HepG2 (cell line): Measurements from ENCODE around the gene ERCC5. TPM values are rescaled to one million over a fixed set of nuclear protein-coding genes. Genes with fewer than 3 reads are reported as not detected.
A peak's percentile ranks its signal among the peaks of the same experiment; 100 is the strongest.

Experiments used
- ATAC-seq: fragments of 200-7000 bp; cut with Tn5 transposase; 3 replicates; pipeline ENCODE4 v1.9.1; 2020; ENCODE audit warnings: mild to moderate bottlenecking, moderate library complexity
- BruUV-seq: library from RNA; stranded (reverse); fragments of 400-500 nt; replicated peaks from 2 replicates; lab custom pipeline; 2021; lab: Mats Ljungman, UMichigan
- CTCF ChIA-PET: fragments of 300-600 bp; formaldehyde crosslinking; extraction: SDS; loops from one replicate; lab custom pipeline; 2021; ENCODE audit warnings: low total read pairs, inconsistent platforms, low intra/inter-chr PET ratio; lab: Yijun Ruan, JAX
- POLR2A ChIA-PET: fragments of 350-600 bp; sonication (Branson Sonifier 250); formaldehyde crosslinking; loops from one replicate; lab custom pipeline; 2020; ENCODE audit warnings: antibody characterized with exemption, inconsistent platforms; lab: Yijun Ruan, JAX
- DNase-seq: peaks from one replicate; pipeline ENCODE4 v3.0.0-alpha.2; 2015; ENCODE audit warnings: low spot score
- FAIRE-seq: peaks from 3 replicates; lab custom pipeline; 2011; peaks lifted over from hg19 to GRCh38; lab: Jason Lieb, UNC
- H2AFZ ChIP-seq: one replicate; pipeline ENCODE4 v1.6.1; 2011; ENCODE audit warnings: low read length, inconsistent platforms
- H3K27ac ChIP-seq: fragments of 300-600 bp; 3 replicates; pipeline ENCODE4 v1.8.0; 2011; ENCODE audit warnings: mixed run types, mild to moderate bottlenecking, mixed read lengths, low read length, inconsistent platforms; ENCODE audit not compliant: insufficient read depth; ENCODE audit errors: extremely low read length
- H3K27me3 ChIP-seq, 2 experiments: fragments of 200-600 bp in 1 of 2; 2 replicates in 1 of 2; 3 replicates in 1 of 2; pipeline versions ENCODE4 v1.6.0 to v1.8.0; 2011; ENCODE audit warnings: low read length in 2 of 2, mild to moderate bottlenecking in 2 of 2, moderate library complexity in 2 of 2, inconsistent platforms in 1 of 2; ENCODE audit not compliant: insufficient read depth in 2 of 2, control insufficient read depth in 1 of 2
- H3K36me3 ChIP-seq, 2 experiments: fragments of 200-600 bp in 1 of 2; replicated peaks in 1 of 2; 2 replicates in 1 of 2; 3 replicates in 1 of 2; pipeline versions ENCODE4 v1.5.1 to v1.8.0; 2011; ENCODE audit warnings: low read length in 2 of 2, inconsistent platforms in 1 of 2; ENCODE audit not compliant: insufficient read depth in 2 of 2, control insufficient read depth in 1 of 2
- H3K4me1 ChIP-seq: 2 replicates; pipeline ENCODE4 v1.5.1; 2012; ENCODE audit warnings: low read length, inconsistent platforms; ENCODE audit not compliant: insufficient read depth
- H3K4me2 ChIP-seq: 2 replicates; pipeline ENCODE4 v1.6.0; 2011; ENCODE audit warnings: low read depth, low read length, inconsistent platforms
- H3K4me3 ChIP-seq, 3 experiments: fragments of 200-600 bp in 1 of 3; sonication (generic), shearing (Covaris generic) in 1 of 3; replicated peaks in 1 of 3; 2 replicates each; pipeline ENCODE4 v1.5.1; 2011 to 2016; ENCODE audit warnings: low read length in 3 of 3, inconsistent platforms in 2 of 3, low read depth in 2 of 3, mild to moderate bottlenecking in 2 of 3, control low read depth in 1 of 3, mixed read lengths in 1 of 3; ENCODE audit not compliant: insufficient read depth in 1 of 3
- H3K79me2 ChIP-seq: one replicate; pipeline ENCODE4 v1.6.1; 2011; ENCODE audit warnings: low read length, inconsistent platforms; ENCODE audit not compliant: insufficient read depth
- H3K9ac ChIP-seq: 2 replicates; pipeline ENCODE4 v1.6.0; 2011; ENCODE audit warnings: mild to moderate bottlenecking, low read depth, low read length, inconsistent platforms; ENCODE audit not compliant: insufficient read depth
- H3K9me3 ChIP-seq: 2 replicates; pipeline ENCODE4 v1.5.1; 2012; ENCODE audit warnings: mild to moderate bottlenecking, low read length
- H4K20me1 ChIP-seq: 2 replicates; pipeline ENCODE4 v1.6.0; 2011; ENCODE audit warnings: inconsistent platforms, mild to moderate bottlenecking, low read length, moderate library complexity; ENCODE audit not compliant: insufficient read depth
- CBX1 ChIP-seq: IDR thresholded peaks from one replicate; pipeline ENCODE4 v1.6.1; 2016; ENCODE audit warnings: antibody characterized with exemption, low read depth
- CEBPB ChIP-seq: IDR thresholded peaks from 2 replicates; pipeline ENCODE4 v1.6.1; 2011; ENCODE audit warnings: low read depth, low read length, improper control_type of control experiment, borderline replicate concordance
- NCOA2 ChIP-seq: sonication (generic); formaldehyde crosslinking; IDR thresholded peaks from 2 replicates; pipeline ENCODE4 v1.8.0; 2022; ENCODE audit warnings: inconsistent platforms
- RARA ChIP-seq: IDR thresholded peaks from 2 replicates; pipeline ENCODE4 v1.6.1; 2016; ENCODE audit warnings: missing genetic modification reagents, missing compliant biosample characterization
- SMYD3 ChIP-seq: sonication (generic); formaldehyde crosslinking; IDR thresholded peaks from 2 replicates; pipeline ENCODE4 v1.8.1; 2023; ENCODE audit warnings: mild to moderate bottlenecking, missing genetic modification reagents
- SNAPC4 ChIP-seq: sonication (generic); formaldehyde crosslinking; IDR thresholded peaks from 2 replicates; pipeline ENCODE4 v1.4.0; 2020; ENCODE audit warnings: mild to moderate bottlenecking, missing genetic modification reagents
- ZBTB1 ChIP-seq: sonication (generic); formaldehyde crosslinking; IDR thresholded peaks from 2 replicates; pipeline ENCODE4 v1.4.0; 2020; ENCODE audit warnings: missing genetic modification reagents, borderline replicate concordance
- ZBTB7A ChIP-seq: sonication (generic); formaldehyde crosslinking; IDR thresholded peaks from 2 replicates; pipeline ENCODE4 v1.8.0; 2022; ENCODE audit warnings: mild to moderate bottlenecking, missing genetic modification reagents
- ZNF564 ChIP-seq: sonication (generic); formaldehyde crosslinking; IDR thresholded peaks from 2 replicates; pipeline ENCODE4 v1.8.1; 2023; ENCODE audit warnings: mild to moderate bottlenecking, missing genetic modification reagents
- ZNF567 ChIP-seq: sonication (generic); formaldehyde crosslinking; IDR thresholded peaks from 2 replicates; pipeline ENCODE4 v1.8.1; 2023; ENCODE audit warnings: mild to moderate bottlenecking, missing genetic modification reagents, borderline replicate concordance
- ZNF572 ChIP-seq: sonication (generic); formaldehyde crosslinking; IDR thresholded peaks from 2 replicates; pipeline ENCODE4 v1.5.1; 2020; ENCODE audit warnings: mild to moderate bottlenecking, missing genetic modification reagents
- WGBS: methylation state at CpG from one replicate; pipeline ENCODE4 v1.1.6; 2017; ENCODE audit warnings: low lambda C conversion rate; 5-methylcytosine and 5-hydroxymethylcytosine counted together
- in situ Hi-C: cut with HindIII; loops from 2 replicates; pipeline ENCODE4 v1.10.0; 2017; ENCODE audit warnings: low pct_unique_long_range_greater_than_20kb; ENCODE audit not compliant: extremely low pct_ligation_motif_present
- intact Hi-C: fragments of 100-400 bp; cut with micrococcal nuclease; formaldehyde crosslinking; loops from one replicate; pipeline ENCODE4 v1.10.0; 2022; ENCODE audit not compliant: unreplicated experiment
- polyA plus RNA-seq, 8 experiments: library from polyadenylated mRNA; depleted of rRNA in 3 of 8; stranded (reverse) in 7 of 8; unstranded in 1 of 8; fragments of >200 nt; fragmentation: Illumina TruSeq in 4 of 8; extraction: Trizol in 4 of 8; gene quantifications; 2 replicates each; pipeline versions ENCODE4 v1.2.1 to v1.2.3, GENCODE V29; 2011 to 2016; ENCODE audit warnings: low read depth in 4 of 8, missing spikeins in 1 of 8, mixed read lengths in 1 of 8; ENCODE audit not compliant: insufficient read depth in 1 of 8
- total RNA-seq, 5 experiments: library from RNA; depleted of rRNA; stranded (reverse); fragments of >200 nt; fragmentation: Illumina TruSeq; extraction: Trizol; gene quantifications; 2 replicates each; pipeline ENCODE4 v1.2.3, GENCODE V29; 2016; ENCODE audit warnings: low read depth in 1 of 5
- TF ChIP-seq, protein P1 (sequence below): sonication (generic); formaldehyde crosslinking; IDR thresholded peaks from 2 replicates; pipeline ENCODE4 v1.8.1; 2023; ENCODE audit warnings: mild to moderate bottlenecking, missing genetic modification reagents
- TF ChIP-seq, protein P2 (sequence below): IDR thresholded peaks from 2 replicates; pipeline ENCODE4 v1.6.1; 2016; ENCODE audit warnings: missing compliant biosample characterization, missing genetic modification reagents, borderline replicate concordance

ERCC5 gene
- total and polyA plus RNA-seq, 2 of the 13 experiments (the other 11 are each of a cell fraction or from before 2014, with no cell fraction given), result 12.9 to 35.5 TPM

GRCh38 chr13:102814793-102815192, 31.0 kb upstream of the ERCC5 start:
- H3K9ac ChIP-seq, result no peak overlapping the region

DNA sequence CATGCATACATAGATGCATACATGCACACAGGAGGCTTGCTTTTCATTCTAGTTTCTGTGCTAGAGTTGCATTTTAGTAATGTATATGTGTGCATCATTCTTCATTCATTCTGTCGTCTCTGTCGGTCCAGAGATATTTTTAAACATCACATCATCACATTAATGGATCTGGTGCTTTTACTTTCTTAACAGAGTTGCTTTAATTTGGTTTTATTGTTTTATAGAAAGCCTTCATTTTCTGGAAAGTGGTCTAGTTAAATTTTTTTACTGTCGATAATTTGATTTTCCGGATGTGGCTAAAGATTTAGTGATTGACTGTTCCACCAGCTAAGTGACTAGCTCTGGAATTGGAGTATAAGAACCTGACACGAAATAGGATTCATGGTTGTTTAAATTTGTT, 30.0 kb upstream of the ERCC5 start:
- H2AFZ ChIP-seq, result no peak overlapping the region
- no TSS peak for BruUV-seq
- in situ Hi-C loops (no loop called here), intact Hi-C loops (no loop called here)
- H3K36me3 ChIP-seq, result peaks cover 4 to 19% of the 10 kb centered on the region in 2 experiments; a peak in 3 of 5 replicates
- POLR2A ChIA-PET, result no interaction called here
- WGBS, result 96% methylated on average over 5 of the region's 5 CpGs
- no peaks in the 10 kb centered on the region for H3K27me3 ChIP-seq
- peaks cover 21% of the 10 kb centered on the region for H3K79me2 ChIP-seq
- H3K4me1 ChIP-seq, result peaks cover 24% of the 10 kb centered on the region
- FAIRE-seq (no peak), DNase-seq (no peak), ATAC-seq (no peak)
- H3K4me3 ChIP-seq, result no peak overlapping the region
- no peak overlapping the region for H3K27ac ChIP-seq
- CTCF ChIA-PET, result no interaction called here
- H3K4me2 ChIP-seq, result no peak overlapping the region
- 0 out of 2 replicates have a peak, but pooled peaks cover 5% of the 10 kb centered on the region for H4K20me1 ChIP-seq
- no peak overlapping the region for H3K9ac ChIP-seq
- H3K9me3 ChIP-seq, result no peaks in the 10 kb centered on the region
- TF ChIP-seq NCOA2 (CRISPR knock-in tag) (no peak), SNAPC4 (CRISPR knock-in tag) (no peak), CBX1 (no peak), ZNF564 (CRISPR knock-in tag) (no peak), RARA (CRISPR knock-in tag) (no peak), ZBTB1 (no peak), ZNF567 (CRISPR knock-in tag) (no peak)
- TF ChIP-seq, protein P1, sequence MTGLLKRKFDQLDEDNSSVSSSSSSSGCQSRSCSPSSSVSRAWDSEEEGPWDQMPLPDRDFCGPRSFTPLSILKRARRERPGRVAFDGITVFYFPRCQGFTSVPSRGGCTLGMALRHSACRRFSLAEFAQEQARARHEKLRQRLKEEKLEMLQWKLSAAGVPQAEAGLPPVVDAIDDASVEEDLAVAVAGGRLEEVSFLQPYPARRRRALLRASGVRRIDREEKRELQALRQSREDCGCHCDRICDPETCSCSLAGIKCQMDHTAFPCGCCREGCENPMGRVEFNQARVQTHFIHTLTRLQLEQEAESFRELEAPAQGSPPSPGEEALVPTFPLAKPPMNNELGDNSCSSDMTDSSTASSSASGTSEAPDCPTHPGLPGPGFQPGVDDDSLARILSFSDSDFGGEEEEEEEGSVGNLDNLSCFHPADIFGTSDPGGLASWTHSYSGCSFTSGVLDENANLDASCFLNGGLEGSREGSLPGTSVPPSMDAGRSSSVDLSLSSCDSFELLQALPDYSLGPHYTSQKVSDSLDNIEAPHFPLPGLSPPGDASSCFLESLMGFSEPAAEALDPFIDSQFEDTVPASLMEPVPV, result no peak
- TF ChIP-seq, protein P2, sequence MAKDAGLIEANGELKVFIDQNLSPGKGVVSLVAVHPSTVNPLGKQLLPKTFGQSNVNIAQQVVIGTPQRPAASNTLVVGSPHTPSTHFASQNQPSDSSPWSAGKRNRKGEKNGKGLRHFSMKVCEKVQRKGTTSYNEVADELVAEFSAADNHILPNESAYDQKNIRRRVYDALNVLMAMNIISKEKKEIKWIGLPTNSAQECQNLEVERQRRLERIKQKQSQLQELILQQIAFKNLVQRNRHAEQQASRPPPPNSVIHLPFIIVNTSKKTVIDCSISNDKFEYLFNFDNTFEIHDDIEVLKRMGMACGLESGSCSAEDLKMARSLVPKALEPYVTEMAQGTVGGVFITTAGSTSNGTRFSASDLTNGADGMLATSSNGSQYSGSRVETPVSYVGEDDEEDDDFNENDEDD (CRISPR knock-in tag), result no peak

More at GRCh38 chr13:102814793-102815192, 31.0 kb upstream of the ERCC5 start:
- Histone ChIP-seq H3K4me2 (no peak overlapping the region), H3K4me1 (peaks cover 24% of the 10 kb centered on the region), H3K4me3 (no peak overlapping the region), H3K9me3 (no peaks in the 10 kb centered on the region), H3K27me3 (no peaks in the 10 kb centered on the region), H2AFZ (no peak overlapping the region), H4K20me1 (0 out of 2 replicates have a peak, but pooled peaks cover 5% of the 10 kb centered on the region), H3K36me3 (peaks cover 1 to 16% of the 10 kb centered on the region in 2 experiments; a peak in 3 of 5 replicates), H3K79me2 (peaks cover 21% of the 10 kb centered on the region), H3K27ac (no peak overlapping the region)
- TF ChIP-seq CEBPB (peak; percentile 66), SMYD3 (no peak), ZNF572 (no peak), ZBTB7A (CRISPR knock-in tag) (no peak)
- WGBS, result 83% methylated on average over 6 of the region's 6 CpGs
- FAIRE-seq (no peak), DNase-seq (no peak), ATAC-seq (no peak)
- BruUV-seq, result no TSS peak
- CTCF ChIA-PET, result no interaction called here
- in situ Hi-C loops (no loop called here), intact Hi-C loops (no loop called here)
- POLR2A ChIA-PET, result interaction anchor here (1.1 to 1.2 kb wide), 2 partner anchors 14 to 218 kb away, joined by 3 to 4 read pairs; partner anchors contain the start of gene TPP2
